Measurements from ENCODE around the gene RFNG. TPM values are rescaled to one million over a fixed set of nuclear protein-coding genes. Genes with fewer than 3 reads are reported as not detected.
A peak's percentile ranks its signal among the peaks of the same experiment; 100 is the strongest.

The RFNG gene
- total and polyA plus RNA-seq, 3 donors from 2014 or later = 50.5 to 102 (median 73.3) TPM

DNA sequence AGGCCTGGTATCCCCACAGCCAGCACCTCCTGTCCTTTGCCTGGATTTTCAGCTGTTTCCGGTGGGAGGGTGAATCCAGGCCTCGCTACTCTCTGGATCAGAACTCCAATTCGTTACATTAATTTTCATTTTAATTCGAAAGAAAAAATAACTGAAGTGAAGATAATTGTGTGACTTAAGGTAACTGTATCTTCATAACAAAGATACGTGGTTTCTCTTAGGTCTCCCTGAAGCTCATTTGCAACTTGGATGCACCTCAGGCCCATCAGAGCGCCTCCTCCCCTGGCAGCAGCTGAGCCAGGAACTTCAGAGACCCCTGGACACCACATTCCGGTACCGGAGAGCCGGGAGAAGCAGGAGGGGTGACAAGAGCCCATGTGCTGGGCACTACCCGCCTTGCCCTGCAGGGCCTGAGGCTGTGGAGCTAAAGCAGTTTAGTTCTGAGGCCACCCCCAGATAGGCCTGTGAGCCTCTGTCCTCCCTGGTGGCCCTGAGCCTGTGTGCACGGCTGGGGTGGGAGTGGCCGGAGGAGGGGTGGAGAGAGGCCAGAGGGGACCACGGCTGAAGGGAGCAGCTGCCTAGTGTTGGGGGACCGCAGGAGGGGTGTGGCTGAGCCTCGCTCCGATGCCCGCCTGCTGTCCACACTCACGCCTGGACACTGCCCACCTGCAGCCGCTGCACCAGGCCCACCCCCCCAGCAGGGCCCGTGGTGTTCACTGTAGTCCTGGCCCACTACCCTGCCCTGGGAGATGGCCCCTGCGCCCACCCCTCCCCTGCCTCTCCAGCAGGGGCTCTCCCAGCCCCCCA is 25.4 kb upstream of the RFNG start:
- Histone ChIP-seq H3K27me3 (no peaks in the 10 kb centered on the region), H3K27ac (peak overlapping the region in 1 of 2 donors; percentile 16), H3K4me3 (no peak overlapping the region), H3K4me1 (peaks cover 22% of the 10 kb centered on the region), H3K9me3 (no peaks in the 10 kb centered on the region), H3K36me3 (ENCODE audit: low read depth, missing control alignments) (no peaks in the 10 kb centered on the region)
- DNase-seq = no peak
- TF ChIP-seq POLR2A (IDR thresholded peaks at IDR 0.05) = no peak
- TF ChIP-seq CTCF (IDR thresholded peaks at IDR 0.05) = peak in 2 of 3 experiments; percentile 10 to 14
- intact Hi-C loops (cut with DNase I; ENCODE audit: low total_unique reads) = no loop called here
- 46 to 65% methylated on average over 12 to 18 of the region's 21 CpGs for WGBS, 2 donors

- intact Hi-C loops (cut with DNase I; ENCODE audit: low total_unique reads) = no loop called here
- Histone ChIP-seq H3K4me1 (peaks cover 22% of the 10 kb centered on the region), H3K27ac (no peak overlapping the region), H3K9me3 (no peaks in the 10 kb centered on the region), H3K27me3 (no peaks in the 10 kb centered on the region), H3K4me3 (no peak overlapping the region), H3K36me3 (ENCODE audit: low read depth, missing control alignments) (no peaks in the 10 kb centered on the region)
- TF ChIP-seq POLR2A (IDR thresholded peaks at IDR 0.05) (no peak), CTCF (IDR thresholded peaks at IDR 0.05) (no peak)
- DNase-seq = no peak
- WGBS, 2 donors = 85 to 91% methylated on average over 25 of the region's 25 CpGs
Measured at GRCh38 chr17:82076018-82076784, 24.6 kb upstream of the RFNG start.

GRCh38 chr17:82073446-82073845 is 21.8 kb upstream of the RFNG start:
- 87 to 88% methylated on average over 9 of the region's 9 CpGs for WGBS, 2 donors
- H3K4me3 ChIP-seq = no peak overlapping the region
- no peak for DNase-seq
- intact Hi-C loops (cut with DNase I; ENCODE audit: low total_unique reads) = no loop called here
- no peak overlapping the region for H3K27ac ChIP-seq
- TF ChIP-seq CTCF (IDR thresholded peaks at IDR 0.05) (no peak), POLR2A (IDR thresholded peaks at IDR 0.05) (no peak)
- H3K36me3 ChIP-seq (ENCODE audit: low read depth, missing control alignments) = no peaks in the 10 kb centered on the region
- H3K27me3 ChIP-seq = no peaks in the 10 kb centered on the region
- peaks cover 21% of the 10 kb centered on the region for H3K4me1 ChIP-seq
- no peaks in the 10 kb centered on the region for H3K9me3 ChIP-seq

GRCh38 chr17:82072827-82073226 is 21.2 kb upstream of the RFNG start:
- no peaks in the 10 kb centered on the region for H3K9me3 ChIP-seq
- H3K4me3 ChIP-seq = no peak overlapping the region
- no peaks in the 10 kb centered on the region for H3K36me3 ChIP-seq (ENCODE audit: low read depth, missing control alignments)
- no peaks in the 10 kb centered on the region for H3K27me3 ChIP-seq
- DNase-seq = no peak
- TF ChIP-seq POLR2A (IDR thresholded peaks at IDR 0.05) (no peak), CTCF (IDR thresholded peaks at IDR 0.05) (no peak)
- intact Hi-C loops (cut with DNase I; ENCODE audit: low total_unique reads) = no loop called here
- no peak overlapping the region for H3K27ac ChIP-seq
- 87 to 89% methylated on average over 6 of the region's 6 CpGs for WGBS, 2 donors
- H3K4me1 ChIP-seq = peaks cover 16% of the 10 kb centered on the region

Measured in testis (tissue), 3 donors.